ENCODE data around the gene EHF.

GRCh38 chr11:34653031-34653430 is 32.1 kb downstream of the EHF start:
- TF ChIP-seq CTCF (IDR thresholded peaks at IDR 0.05 in 4 of 5, conservative IDR thresholded peaks at IDR 0.05 in 1 of 5) (no peak), POLR2A (IDR thresholded peaks at IDR 0.05) (no peak)
